OCI-LY7 (cell line): ENCODE results near the gene BFSP1. TPM values are rescaled to one million over a fixed set of nuclear protein-coding genes. Genes with fewer than 3 reads are reported as not detected.

Experiments
- BruUV-seq: library from RNA; stranded (reverse); fragments of 400-500 nt; replicated peaks from 2 replicates; lab custom pipeline; 2021; lab: Mats Ljungman, UMichigan
- CTCF ChIA-PET: fragments of 300-600 bp; sonication (Branson Sonifier 250); formaldehyde crosslinking; loops from one replicate; lab custom pipeline; 2022; ENCODE audit warnings: antibody characterized with exemption; ENCODE audit not compliant: unreplicated experiment; lab: Charles Lee
- POLR2A ChIA-PET: fragments of 300-600 bp; sonication (Branson Sonifier 250); formaldehyde crosslinking; loops from one replicate; lab custom pipeline; 2022; ENCODE audit warnings: antibody characterized with exemption; lab: Charles Lee
- DNase-seq: peaks from one replicate; pipeline ENCODE4 v3.0.0-alpha.2; 2015; ENCODE audit warnings: low spot score
- H2AFZ ChIP-seq: fragments of 200-600 bp; sonication (generic), shearing (Covaris generic); 2 replicates; pipeline ENCODE4 v1.6.1; 2014; ENCODE audit warnings: mild to moderate bottlenecking, antibody characterized with exemption, low read length, moderate library complexity
- H3K27ac ChIP-seq: fragments of 200-600 bp; sonication (generic); 2 replicates; pipeline ENCODE4 v1.5.1; 2014; ENCODE audit warnings: mixed run types, low read depth, mild to moderate bottlenecking, moderate library complexity, low read length, inconsistent platforms; ENCODE audit not compliant: poor library complexity, severe bottlenecking
- H3K36me3 ChIP-seq: fragments of 200-600 bp; sonication (generic); 2 replicates; pipeline ENCODE4 v1.6.1; 2014; ENCODE audit warnings: mild to moderate bottlenecking, antibody characterized with exemption, low read length, moderate library complexity, mixed read lengths; ENCODE audit not compliant: insufficient read depth
- H3K4me1 ChIP-seq: fragments of 200-600 bp; sonication (generic); 2 replicates; pipeline ENCODE4 v1.5.1; 2014; ENCODE audit warnings: mild to moderate bottlenecking, low read length; ENCODE audit not compliant: insufficient read depth, poor library complexity, severe bottlenecking
- H3K4me2 ChIP-seq: fragments of 200-600 bp; sonication (generic); 2 replicates; pipeline ENCODE4 v1.6.1; 2014; ENCODE audit warnings: mild to moderate bottlenecking, low read length
- H3K4me3 ChIP-seq: fragments of 200-600 bp; sonication (generic); 2 replicates; pipeline ENCODE4 v1.5.1; 2014; ENCODE audit warnings: mild to moderate bottlenecking, low read depth, low read length; ENCODE audit not compliant: poor library complexity, severe bottlenecking
- H3K79me2 ChIP-seq: fragments of 200-600 bp; sonication (generic); 2 replicates; pipeline ENCODE4 v1.6.1; 2016; ENCODE audit warnings: low read depth, mild to moderate bottlenecking, low read length, moderate library complexity, mixed read lengths; ENCODE audit not compliant: insufficient read depth
- H3K9me2 ChIP-seq: fragments of 200-600 bp; sonication (generic); 2 replicates; pipeline ENCODE4 v1.6.1; 2016; ENCODE audit warnings: mild to moderate bottlenecking, low read length, mixed read lengths; ENCODE audit not compliant: insufficient read depth
- H3K9me3 ChIP-seq: fragments of 200-600 bp; sonication (generic); 2 replicates; pipeline ENCODE4 v1.6.1; 2014; ENCODE audit warnings: mild to moderate bottlenecking, mixed run types, low read length, mixed read lengths
- H4K20me1 ChIP-seq: fragments of 200-600 bp; sonication (generic); 2 replicates; pipeline ENCODE4 v1.6.1; 2014; ENCODE audit warnings: mild to moderate bottlenecking, antibody characterized with exemption, low read length, moderate library complexity, mixed read lengths; ENCODE audit not compliant: insufficient read depth
- EZH2phosphoT487 ChIP-seq: fragments of 200-600 bp; sonication (generic); IDR thresholded peaks from 2 replicates; pipeline ENCODE4 v1.6.1; 2018; ENCODE audit warnings: low read depth, borderline replicate concordance, mild to moderate bottlenecking, mixed run types, antibody characterized with exemption, low read length, moderate library complexity, mixed read lengths
- intact Hi-C: fragments of 100-400 bp; cut with micrococcal nuclease; formaldehyde crosslinking; loops from one replicate; pipeline ENCODE4 v1.10.0; 2022; ENCODE audit not compliant: unreplicated experiment
- total RNA-seq, 2 experiments: library from RNA; depleted of rRNA in 1 of 2; stranded (reverse); fragments of >200 nt in 1 of 2; shearing (Covaris generic) in 1 of 2; gene quantifications; 2 replicates each; pipeline ENCODE4 v1.2.3, GENCODE V29; 2014 to 2022
- TF ChIP-seq, protein P1 (sequence below): fragments of 200-600 bp; sonication (generic); conservative IDR thresholded peaks from 2 replicates; pipeline ENCODE4 v1.5.1; 2014; ENCODE audit warnings: mild to moderate bottlenecking, antibody characterized with exemption, low read length, moderate library complexity, mixed read lengths

The BFSP1 gene
- total RNA-seq, 2 experiments from 2014 or later: not detected

DNA sequence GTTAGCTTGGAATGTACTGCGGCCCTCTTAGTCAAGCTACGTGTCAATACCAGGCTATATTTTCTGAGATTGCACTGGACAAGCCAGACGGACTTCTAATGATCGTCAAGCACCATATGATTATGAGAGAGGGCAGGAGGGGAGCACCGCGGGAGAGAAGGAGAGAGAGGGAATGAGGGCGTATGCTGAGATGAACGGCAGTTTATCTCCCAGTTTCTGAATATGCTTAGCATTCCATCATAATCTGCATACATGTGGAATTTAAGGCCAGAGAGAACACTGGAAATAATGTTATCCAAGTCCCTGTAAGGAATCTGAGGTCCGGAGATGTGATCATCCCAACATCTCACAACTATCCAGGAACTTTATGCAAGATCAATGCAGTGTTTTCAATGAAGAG is 60.2 kb downstream of the BFSP1 start:
- intact Hi-C loops: no loop called here
- no peak overlapping the region for H2AFZ ChIP-seq
- no TSS peak for BruUV-seq
- H3K9me3 ChIP-seq: no peaks in the 10 kb centered on the region
- TF ChIP-seq, protein P1, sequence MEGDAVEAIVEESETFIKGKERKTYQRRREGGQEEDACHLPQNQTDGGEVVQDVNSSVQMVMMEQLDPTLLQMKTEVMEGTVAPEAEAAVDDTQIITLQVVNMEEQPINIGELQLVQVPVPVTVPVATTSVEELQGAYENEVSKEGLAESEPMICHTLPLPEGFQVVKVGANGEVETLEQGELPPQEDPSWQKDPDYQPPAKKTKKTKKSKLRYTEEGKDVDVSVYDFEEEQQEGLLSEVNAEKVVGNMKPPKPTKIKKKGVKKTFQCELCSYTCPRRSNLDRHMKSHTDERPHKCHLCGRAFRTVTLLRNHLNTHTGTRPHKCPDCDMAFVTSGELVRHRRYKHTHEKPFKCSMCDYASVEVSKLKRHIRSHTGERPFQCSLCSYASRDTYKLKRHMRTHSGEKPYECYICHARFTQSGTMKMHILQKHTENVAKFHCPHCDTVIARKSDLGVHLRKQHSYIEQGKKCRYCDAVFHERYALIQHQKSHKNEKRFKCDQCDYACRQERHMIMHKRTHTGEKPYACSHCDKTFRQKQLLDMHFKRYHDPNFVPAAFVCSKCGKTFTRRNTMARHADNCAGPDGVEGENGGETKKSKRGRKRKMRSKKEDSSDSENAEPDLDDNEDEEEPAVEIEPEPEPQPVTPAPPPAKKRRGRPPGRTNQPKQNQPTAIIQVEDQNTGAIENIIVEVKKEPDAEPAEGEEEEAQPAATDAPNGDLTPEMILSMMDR: no peak
- no peak for TF ChIP-seq EZH2phosphoT487
- H3K36me3 ChIP-seq: no peaks in the 10 kb centered on the region
- no peaks in the 10 kb centered on the region for H3K79me2 ChIP-seq
- no peak overlapping the region for H3K4me2 ChIP-seq
- no peaks in the 10 kb centered on the region for H4K20me1 ChIP-seq
- no peaks in the 10 kb centered on the region for H3K9me2 ChIP-seq
- CTCF ChIA-PET: no interaction called here
- no peak for DNase-seq
- H3K4me1 ChIP-seq: no peaks in the 10 kb centered on the region
- no peak overlapping the region for H3K4me3 ChIP-seq
- POLR2A ChIA-PET: interaction anchor here (0.7 kb wide), 1 partner anchor 1267 kb away, joined by 3 read pairs; no protein-coding TSS in a partner anchor
- H3K27ac ChIP-seq: no peak overlapping the region

DNA sequence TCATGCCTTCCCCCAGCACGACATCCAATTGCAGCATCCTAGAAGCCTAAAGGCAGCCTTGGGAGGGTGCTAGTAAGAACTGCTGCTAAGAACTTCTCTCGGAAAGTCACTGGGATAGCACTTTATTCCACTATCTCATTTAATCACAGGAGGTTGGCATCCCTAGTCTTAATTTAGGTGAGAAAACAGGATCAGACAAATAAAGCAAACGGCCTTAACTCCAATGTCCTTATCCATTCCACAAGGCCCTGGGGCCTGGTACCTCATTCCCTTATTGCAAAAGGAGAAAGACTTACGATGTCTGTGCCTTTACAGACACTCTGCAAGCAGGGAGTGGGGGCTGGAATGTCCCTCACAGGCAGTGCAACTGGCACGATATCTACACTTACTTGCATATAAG is 60.7 kb downstream of the BFSP1 start:
- intact Hi-C loops: no loop called here
- Histone ChIP-seq H3K4me3 (no peak overlapping the region), H3K79me2 (no peaks in the 10 kb centered on the region), H2AFZ (no peak overlapping the region), H3K9me2 (no peaks in the 10 kb centered on the region), H3K4me1 (no peaks in the 10 kb centered on the region), H4K20me1 (no peaks in the 10 kb centered on the region), H3K9me3 (no peaks in the 10 kb centered on the region), H3K4me2 (no peak overlapping the region), H3K27ac (no peak overlapping the region), H3K36me3 (no peaks in the 10 kb centered on the region)
- no TSS peak for BruUV-seq
- ChIA-PET CTCF (no interaction called here), POLR2A (interaction anchor here (0.6 to 0.7 kb wide), 2 partner anchors 971 to 1266 kb away, joined by 3 read pairs; no protein-coding TSS in a partner anchor)
- TF ChIP-seq, protein P1: no peak
- no peak for TF ChIP-seq EZH2phosphoT487
- DNase-seq: no peak

- H2AFZ ChIP-seq: no peak overlapping the region
- no peak overlapping the region for H3K27ac ChIP-seq
- H3K9me3 ChIP-seq: no peaks in the 10 kb centered on the region
- H3K36me3 ChIP-seq: no peaks in the 10 kb centered on the region
- no peak overlapping the region for H3K4me3 ChIP-seq
- H4K20me1 ChIP-seq: no peaks in the 10 kb centered on the region
- intact Hi-C loops: loop anchor here (10.0 kb wide), 1 partner anchor 1475 kb away; no protein-coding TSS in a partner anchor
- no peaks in the 10 kb centered on the region for H3K9me2 ChIP-seq
- no TSS peak for BruUV-seq
- no peaks in the 10 kb centered on the region for H3K79me2 ChIP-seq
- H3K4me2 ChIP-seq: no peak overlapping the region
- DNase-seq: no peak
- TF ChIP-seq EZH2phosphoT487: no peak
- TF ChIP-seq, protein P1: no peak
- ChIA-PET POLR2A (interaction anchor here (0.6 kb wide), 1 partner anchor 13 kb away, joined by 4 read pairs; no protein-coding TSS in a partner anchor), CTCF (interaction anchor here (0.5 kb wide), 1 partner anchor 104 kb away, joined by 3 read pairs; no protein-coding TSS in a partner anchor)
- H3K4me1 ChIP-seq: no peaks in the 10 kb centered on the region
These were observed 61.7 kb downstream of the BFSP1 start for GRCh38 chr20:17469246-17470030.
